BLaER1 (cell line): ENCODE data around the gene LRTM1.

ENCODE experiments used
- H3K27ac ChIP-seq: shearing (Covaris generic); formaldehyde crosslinking; 2 replicates; pipeline ENCODE4 v1.8.1; 2022
- H3K27me3 ChIP-seq: shearing (Covaris generic); formaldehyde crosslinking; 2 replicates; pipeline ENCODE4 v1.8.1; 2022
- H3K36me3 ChIP-seq: shearing (Covaris generic); formaldehyde crosslinking; 2 replicates; pipeline ENCODE4 v1.8.1; 2022
- H3K4me1 ChIP-seq: shearing (Covaris generic); formaldehyde crosslinking; 2 replicates; pipeline ENCODE4 v1.8.1; 2022
- H3K4me2 ChIP-seq: shearing (Covaris generic); formaldehyde crosslinking; 2 replicates; pipeline ENCODE4 v1.8.1; 2022
- H3K4me3 ChIP-seq: shearing (Covaris generic); formaldehyde crosslinking; 2 replicates; pipeline ENCODE4 v1.8.1; 2022
- H3K9ac ChIP-seq: shearing (Covaris generic); formaldehyde crosslinking; 2 replicates; pipeline ENCODE4 v1.8.1; 2022
- H3K9me3 ChIP-seq: shearing (Covaris generic); formaldehyde crosslinking; 2 replicates; pipeline ENCODE4 v1.8.1; 2022
- H4K20me1 ChIP-seq: shearing (Covaris generic); formaldehyde crosslinking; 2 replicates; pipeline ENCODE4 v1.8.1; 2022
- Cebpa-rat ChIP-seq: shearing (Covaris generic); IDR thresholded peaks from 2 replicates; pipeline ENCODE4 v1.8.1; 2022

LRTM1 gene

DNA sequence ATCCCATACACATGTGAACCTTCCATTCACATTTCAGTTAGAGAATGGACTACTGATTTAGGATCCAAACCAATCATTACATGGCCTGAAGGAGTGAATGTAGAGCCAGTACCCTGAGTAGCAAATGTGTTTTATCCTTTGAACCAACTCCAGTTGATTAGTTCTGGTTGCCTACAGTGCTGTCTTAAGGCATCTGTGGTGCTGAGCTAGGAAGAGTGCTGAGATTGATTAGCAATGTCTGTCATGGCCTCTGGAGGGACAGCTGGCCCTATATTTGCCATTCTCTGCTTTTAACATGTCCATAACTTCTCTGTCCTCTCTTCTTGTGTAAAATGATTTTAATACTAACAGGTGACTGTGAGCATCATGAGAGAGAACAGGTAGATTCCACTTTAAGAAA is 11.1 kb downstream of the LRTM1 start:
- TF ChIP-seq Cebpa-rat, result no peak

DNA sequence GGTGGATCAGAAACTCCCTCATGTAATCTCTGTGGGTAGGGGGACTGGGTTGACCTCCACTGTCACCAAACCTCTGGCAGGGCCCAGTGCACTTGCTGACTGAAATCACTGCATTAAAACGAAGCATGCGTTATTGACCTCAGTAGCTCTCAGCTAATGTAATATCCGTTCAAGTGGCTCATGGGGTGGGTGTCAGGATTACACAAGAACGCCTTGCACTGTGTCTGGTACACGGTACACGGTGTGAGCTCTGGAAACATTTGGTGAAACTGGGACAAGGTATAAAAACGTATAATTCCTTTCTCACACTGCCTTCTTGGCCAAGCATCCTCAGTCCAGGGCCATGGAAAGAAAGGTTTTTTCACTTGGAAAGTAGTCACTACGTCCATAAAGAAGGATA is 11.9 kb downstream of the LRTM1 start:
- no peak overlapping the region for H3K4me2 ChIP-seq
- no peaks in the 10 kb centered on the region for H3K36me3 ChIP-seq
- no peaks in the 10 kb centered on the region for H3K4me1 ChIP-seq
- H4K20me1 ChIP-seq, result no peaks in the 10 kb centered on the region
- no peak for TF ChIP-seq Cebpa-rat
- peaks cover 8% of the 10 kb centered on the region; the same call in 1 of the 2 replicates for H3K9me3 ChIP-seq
- H3K9ac ChIP-seq, result no peak overlapping the region
- no peak overlapping the region for H3K27ac ChIP-seq
- H3K27me3 ChIP-seq, result no peaks in the 10 kb centered on the region
- no peak overlapping the region for H3K4me3 ChIP-seq

More for the DNA sequence above, 11.1 kb downstream of the LRTM1 start:
- H3K4me3 ChIP-seq, result no peak overlapping the region
- H3K9ac ChIP-seq, result no peak overlapping the region
- H3K4me2 ChIP-seq, result no peak overlapping the region
- H3K36me3 ChIP-seq, result no peaks in the 10 kb centered on the region
- no peak overlapping the region for H3K27ac ChIP-seq
- H4K20me1 ChIP-seq, result no peaks in the 10 kb centered on the region
- peaks cover 8% of the 10 kb centered on the region; the same call in 1 of the 2 replicates for H3K9me3 ChIP-seq
- no peaks in the 10 kb centered on the region for H3K27me3 ChIP-seq
- no peaks in the 10 kb centered on the region for H3K4me1 ChIP-seq

DNA sequence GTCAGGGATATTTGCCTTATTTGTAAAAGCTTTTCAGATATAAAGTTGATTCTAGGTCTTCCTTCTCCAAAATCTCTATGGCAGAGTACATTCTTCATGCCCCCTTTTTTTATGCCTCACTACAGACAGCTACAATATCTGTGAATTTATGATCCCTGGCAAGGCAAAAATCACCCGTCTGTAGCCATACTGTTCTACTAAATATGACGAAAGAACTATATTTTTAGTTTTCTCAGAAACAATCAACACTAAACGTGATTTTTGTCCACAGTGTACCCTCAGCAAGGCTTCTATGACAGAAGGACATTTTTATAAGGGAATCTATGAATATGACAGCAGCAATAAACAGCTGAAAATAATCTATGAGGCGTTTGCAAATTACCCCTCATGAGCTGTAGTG is 12.7 kb downstream of the LRTM1 start:
- no peak for TF ChIP-seq Cebpa-rat
- Histone ChIP-seq H3K4me1 (no peaks in the 10 kb centered on the region), H3K9ac (no peak overlapping the region), H3K36me3 (no peaks in the 10 kb centered on the region), H3K4me3 (no peak overlapping the region), H3K4me2 (no peak overlapping the region), H3K27me3 (no peaks in the 10 kb centered on the region), H4K20me1 (no peaks in the 10 kb centered on the region), H3K27ac (no peak overlapping the region), H3K9me3 (peaks cover 8% of the 10 kb centered on the region; the same call in 1 of the 2 replicates)

DNA sequence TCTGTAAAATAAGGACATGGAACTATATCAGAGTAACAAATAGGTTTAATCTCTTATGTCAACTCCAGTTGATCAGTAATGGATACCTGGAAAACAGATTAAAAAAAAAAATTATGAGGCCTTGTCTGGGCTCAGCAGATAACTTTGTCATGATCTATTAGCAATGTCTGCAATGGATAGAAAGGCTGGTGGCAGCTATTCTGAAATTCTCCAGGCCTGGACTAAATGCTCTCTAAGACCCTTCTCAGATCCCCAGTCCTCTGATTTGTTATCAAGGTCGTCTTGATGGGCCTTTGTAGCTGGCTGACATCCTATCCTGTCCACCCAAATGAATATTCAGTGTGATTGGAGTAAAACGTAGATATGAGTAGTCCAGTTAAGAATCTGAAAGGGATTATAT is 13.7 kb downstream of the LRTM1 start:
- Histone ChIP-seq H3K4me1 (no peaks in the 10 kb centered on the region), H3K36me3 (no peaks in the 10 kb centered on the region), H3K27ac (no peak overlapping the region), H3K4me2 (no peak overlapping the region), H3K9ac (no peak overlapping the region), H4K20me1 (no peaks in the 10 kb centered on the region), H3K4me3 (no peak overlapping the region), H3K9me3 (peaks cover 8% of the 10 kb centered on the region; the same call in 1 of the 2 replicates), H3K27me3 (no peaks in the 10 kb centered on the region)
- no peak for TF ChIP-seq Cebpa-rat

DNA sequence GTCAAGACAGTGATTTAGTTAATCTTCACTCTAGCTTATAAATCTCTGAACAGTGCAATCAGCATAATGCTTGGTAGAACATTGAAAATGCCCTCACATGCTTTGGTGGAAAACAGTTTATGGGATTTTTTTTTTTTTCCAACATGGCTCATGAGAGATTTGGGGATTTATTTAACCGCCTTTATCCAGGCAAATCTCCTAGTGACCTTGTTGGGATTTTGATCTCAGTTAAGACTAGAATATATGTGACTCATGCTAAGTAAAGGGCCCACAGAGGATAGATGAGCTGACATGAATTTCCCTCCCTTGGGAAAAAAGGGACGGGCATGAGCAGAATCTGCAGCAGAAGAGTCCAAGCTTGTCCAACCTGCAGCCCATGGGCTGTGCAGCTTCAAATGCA is 18.7 kb downstream of the LRTM1 start:
- Histone ChIP-seq H3K9ac (no peak overlapping the region), H3K4me3 (no peak overlapping the region), H3K4me1 (no peaks in the 10 kb centered on the region), H3K36me3 (no peaks in the 10 kb centered on the region), H3K9me3 (peaks cover 8% of the 10 kb centered on the region; the same call in 1 of the 2 replicates), H3K27me3 (no peaks in the 10 kb centered on the region), H3K27ac (no peak overlapping the region), H3K4me2 (no peak overlapping the region), H4K20me1 (no peaks in the 10 kb centered on the region)
- TF ChIP-seq Cebpa-rat, result no peak

DNA sequence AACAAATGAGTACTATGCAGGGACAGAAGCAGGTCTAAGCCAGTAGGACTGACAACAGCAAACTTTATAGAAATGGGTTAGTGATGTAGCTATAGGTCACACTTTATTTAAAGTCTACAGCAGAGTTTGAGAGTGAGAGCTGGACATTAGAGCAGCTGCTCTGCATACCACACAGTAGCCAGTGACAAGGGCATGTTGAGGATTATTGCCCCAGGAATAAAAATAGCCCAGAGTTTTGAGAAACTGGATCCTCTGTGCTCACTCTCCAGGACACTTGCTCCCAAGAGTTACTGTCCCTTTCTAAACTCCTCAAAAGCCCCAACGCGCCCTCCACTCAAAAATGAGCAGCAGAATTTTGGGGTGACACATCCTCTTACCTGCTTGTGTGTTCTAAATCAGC is 21.1 kb downstream of the LRTM1 start:
- H3K27ac ChIP-seq, result no peak overlapping the region
- no peaks in the 10 kb centered on the region for H3K4me1 ChIP-seq
- no peaks in the 10 kb centered on the region for H4K20me1 ChIP-seq
- no peak overlapping the region for H3K9ac ChIP-seq
- H3K27me3 ChIP-seq, result no peaks in the 10 kb centered on the region
- H3K4me2 ChIP-seq, result no peak overlapping the region
- H3K4me3 ChIP-seq, result no peak overlapping the region
- H3K36me3 ChIP-seq, result no peaks in the 10 kb centered on the region
- H3K9me3 ChIP-seq, result peaks cover under 1% of the 10 kb centered on the region; the same call in 1 of the 2 replicates
- no peak for TF ChIP-seq Cebpa-rat

DNA sequence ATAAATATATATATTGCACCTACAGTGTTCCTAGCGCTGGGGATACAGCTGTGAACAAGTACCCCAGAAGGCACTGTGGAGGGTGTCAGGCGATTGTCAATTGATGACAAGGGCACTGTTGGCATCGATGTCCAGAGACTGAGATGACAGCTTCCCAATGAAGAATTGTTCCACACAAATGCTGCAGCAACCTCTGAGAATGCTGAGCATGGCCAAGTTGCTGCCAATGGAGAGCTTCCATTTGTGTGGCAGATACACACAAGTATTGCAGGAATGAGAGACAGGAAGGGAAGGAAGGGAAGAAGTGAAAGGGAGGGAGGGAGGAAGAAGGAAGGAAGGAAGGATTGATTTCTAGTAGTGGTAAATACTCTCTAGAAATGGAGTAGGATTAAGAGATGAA is 21.9 kb downstream of the LRTM1 start:
- Histone ChIP-seq H3K4me3 (no peak overlapping the region), H4K20me1 (no peaks in the 10 kb centered on the region), H3K9me3 (no peaks in the 10 kb centered on the region), H3K4me1 (peaks cover 3% of the 10 kb centered on the region; the same call in 1 of the 2 replicates), H3K4me2 (no peak overlapping the region), H3K27me3 (no peaks in the 10 kb centered on the region), H3K36me3 (no peaks in the 10 kb centered on the region), H3K27ac (no peak overlapping the region), H3K9ac (no peak overlapping the region)
- no peak for TF ChIP-seq Cebpa-rat

DNA sequence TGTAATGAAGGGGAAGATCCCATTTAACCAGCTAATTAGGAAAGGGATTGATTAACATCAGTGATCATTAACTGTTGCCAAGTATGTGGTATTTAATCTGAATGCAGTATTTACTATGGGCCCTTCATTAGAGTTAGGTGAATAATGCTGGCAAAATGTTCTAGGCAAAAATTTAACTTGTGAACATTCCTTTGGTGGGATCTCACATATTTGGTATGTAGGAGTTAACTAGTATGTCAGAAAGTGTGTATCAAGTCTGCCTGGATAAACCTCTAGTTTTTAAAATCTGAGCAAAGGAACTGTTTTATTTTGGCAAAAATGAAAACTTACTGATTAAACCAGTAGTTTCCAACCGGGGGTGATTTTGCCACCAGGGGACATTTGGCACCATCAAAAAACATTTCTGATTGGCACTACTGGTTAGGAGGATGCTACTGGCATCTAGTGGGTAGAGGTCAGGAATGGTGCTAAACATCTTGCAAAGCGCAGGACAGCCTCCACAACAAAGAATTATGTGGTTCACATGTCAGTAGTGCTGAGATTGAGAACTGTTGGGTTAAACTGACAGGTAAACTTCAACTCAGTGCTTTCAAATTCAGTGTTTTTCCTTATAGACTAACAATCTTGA is 22.5 kb downstream of the LRTM1 start:
- Histone ChIP-seq H3K4me2 (no peak overlapping the region), H3K9me3 (no peaks in the 10 kb centered on the region), H3K27me3 (no peaks in the 10 kb centered on the region), H3K4me3 (no peak overlapping the region), H4K20me1 (no peaks in the 10 kb centered on the region), H3K9ac (no peak overlapping the region), H3K27ac (no peak overlapping the region), H3K36me3 (no peaks in the 10 kb centered on the region), H3K4me1 (peaks cover 5% of the 10 kb centered on the region; the same call in 1 of the 2 replicates)
- no peak for TF ChIP-seq Cebpa-rat

DNA sequence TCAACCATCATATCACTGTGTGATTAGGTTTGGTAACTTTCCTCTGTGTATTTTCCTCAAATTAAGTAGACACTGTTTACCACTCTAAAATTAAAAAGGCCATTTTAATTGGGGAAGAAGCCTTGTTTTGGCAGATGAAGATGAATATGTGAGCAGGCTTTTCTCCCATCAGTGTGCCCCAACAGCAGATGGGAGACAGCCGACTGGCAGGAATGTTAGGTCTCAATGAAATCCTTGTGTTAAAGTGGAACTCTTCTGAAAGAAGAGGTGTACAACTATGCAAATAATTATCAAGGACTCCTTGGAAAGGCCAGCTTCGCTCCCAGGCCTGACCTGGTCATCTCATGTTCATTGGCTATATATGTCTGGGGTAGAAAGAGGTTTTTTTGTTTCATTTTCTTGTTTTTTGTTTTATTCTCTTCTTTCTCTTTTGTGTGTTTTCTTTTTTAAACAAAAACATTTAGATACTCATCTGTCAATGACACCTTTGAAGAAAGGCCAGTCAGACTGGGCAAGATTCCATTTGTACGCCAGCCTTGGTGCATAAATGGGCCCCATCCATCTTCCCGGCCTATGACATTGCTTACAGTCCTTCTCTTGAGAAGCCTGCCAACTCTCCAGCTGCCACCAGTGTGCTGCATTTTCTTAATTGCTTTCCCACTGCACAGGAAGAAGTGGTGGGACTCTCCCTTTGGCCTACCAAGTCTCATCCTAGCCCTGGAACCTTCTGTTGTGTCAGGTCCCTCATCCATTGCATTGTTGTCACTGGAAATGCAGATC is 25.8 kb downstream of the LRTM1 start:
- no peak overlapping the region for H3K9ac ChIP-seq
- H3K4me2 ChIP-seq, result no peak overlapping the region
- H3K4me1 ChIP-seq, result peaks cover 9% of the 10 kb centered on the region; the same call in 1 of the 2 replicates
- no peaks in the 10 kb centered on the region for H3K36me3 ChIP-seq
- no peaks in the 10 kb centered on the region for H4K20me1 ChIP-seq
- H3K4me3 ChIP-seq, result no peak overlapping the region
- no peaks in the 10 kb centered on the region for H3K9me3 ChIP-seq
- TF ChIP-seq Cebpa-rat, result no peak
- H3K27me3 ChIP-seq, result no peaks in the 10 kb centered on the region
- H3K27ac ChIP-seq, result no peak overlapping the region
